Measurements from ENCODE around the gene LTBP1. TPM values are rescaled to one million over a fixed set of nuclear protein-coding genes. Genes with fewer than 3 reads are reported as not detected.
A peak's percentile ranks its signal among the peaks of the same experiment; 100 is the strongest.

Gene LTBP1
- total RNA-seq: 10 to 100 TPM in 3 of 4 donors, 1 to 10 TPM in 1; 8.7 to 18.7 (median 13.0) TPM

DNA sequence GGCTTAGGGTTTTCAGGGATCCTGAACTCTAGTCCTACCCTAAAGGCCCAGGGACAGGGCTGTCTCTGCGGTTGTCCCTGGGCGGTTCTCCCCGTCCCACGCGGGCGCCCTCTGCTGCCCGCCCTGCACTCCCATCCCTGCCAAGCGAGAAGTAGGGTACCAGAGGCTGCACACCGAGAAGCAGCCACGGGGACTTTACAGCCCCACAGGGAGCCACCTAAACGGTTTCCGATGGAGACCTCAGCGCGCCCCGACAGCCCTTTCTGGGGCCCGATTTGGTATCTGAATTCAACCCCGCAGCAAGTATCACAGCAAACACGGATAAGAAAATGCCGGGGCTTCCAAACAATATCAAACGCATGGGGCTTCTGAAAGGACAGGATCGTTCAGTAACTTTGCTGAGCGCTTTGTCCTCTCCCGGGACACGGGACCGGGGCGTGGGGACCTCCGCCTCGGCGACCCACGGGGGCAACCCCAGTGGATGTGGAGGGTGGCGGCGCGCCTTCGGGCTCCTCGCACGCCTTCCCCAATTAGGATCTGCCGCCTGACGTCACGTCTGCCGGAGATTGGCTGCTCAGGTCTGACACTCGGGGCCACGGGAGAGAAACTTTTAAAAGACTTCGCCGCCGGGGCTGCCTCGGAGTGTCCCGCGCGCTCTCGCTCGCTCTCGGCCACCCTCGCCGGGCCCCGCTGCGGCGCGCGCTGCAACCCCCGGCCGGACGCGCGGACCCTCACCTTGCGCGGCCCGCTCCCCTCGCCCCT, at the start of gene LTBP1:
LTBP1 (plus strand) TSS at position 640 of the 762 bp plus-strand sequence. CDS start 372 bp downstream, outside the sequence.
- Histone ChIP-seq H3K9me3 (no peaks in the 10 kb centered on the region), H3K4me1 (peaks cover 11% of the 10 kb centered on the region), H3K4me3 (peak within 1 kb of the TSS; percentile 89), H3K36me3 (no peaks in the 10 kb centered on the region), H3K27ac (peak within 1 kb of the TSS; percentile 71), H3K27me3 (no peaks in the 10 kb centered on the region)
- no peak for DNase-seq (ENCODE audit: low spot score in 2 of 2)
- under 1% methylated on average over 43 of the region's 68 CpGs for WGBS
- TF ChIP-seq EP300 (IDR thresholded peaks at IDR 0.05) (no peak), CTCF (IDR thresholded peaks at IDR 0.05) (peak in 1 of 2 donors; percentile 63)

- no peaks in the 10 kb centered on the region for H3K9me3 ChIP-seq
- no peaks in the 10 kb centered on the region for H3K36me3 ChIP-seq
- peaks cover 3% of the 10 kb centered on the region for H3K27me3 ChIP-seq
- H3K4me3 ChIP-seq: no peak overlapping the region
- DNase-seq (ENCODE audit: low spot score in 2 of 2): no peak
- no peak for TF ChIP-seq POLR2AphosphoS5 (IDR thresholded peaks at IDR 0.05)
- no peak for TF ChIP-seq CTCF (IDR thresholded peaks at IDR 0.05)
- no peak for TF ChIP-seq EP300 (IDR thresholded peaks at IDR 0.05)
- no peak for TF ChIP-seq POLR2A (IDR thresholded peaks at IDR 0.05)
- no peaks in the 10 kb centered on the region for H3K4me1 ChIP-seq
- no peak overlapping the region for H3K27ac ChIP-seq
- 59% methylated on average over 12 of the region's 12 CpGs for WGBS
Measured at GRCh38 chr2:32900246-32900973, 46.3 kb upstream of the LTBP1 start.

- Histone ChIP-seq H3K4me3 (no peak overlapping the region), H3K27me3 (peaks cover 3% of the 10 kb centered on the region), H3K4me1 (no peaks in the 10 kb centered on the region), H3K36me3 (no peaks in the 10 kb centered on the region), H3K27ac (no peak overlapping the region), H3K9me3 (no peaks in the 10 kb centered on the region)
- no peak for TF ChIP-seq EP300 (IDR thresholded peaks at IDR 0.05)
- TF ChIP-seq CTCF (IDR thresholded peaks at IDR 0.05): no peak
- no peak for TF ChIP-seq POLR2AphosphoS5 (IDR thresholded peaks at IDR 0.05)
- no peak for TF ChIP-seq POLR2A (IDR thresholded peaks at IDR 0.05)
- no peak for DNase-seq (ENCODE audit: low spot score in 2 of 2)
- WGBS: 86% methylated on average over 7 of the region's 7 CpGs
Measured at GRCh38 chr2:32901313-32901712, 45.4 kb upstream of the LTBP1 start.

DNA sequence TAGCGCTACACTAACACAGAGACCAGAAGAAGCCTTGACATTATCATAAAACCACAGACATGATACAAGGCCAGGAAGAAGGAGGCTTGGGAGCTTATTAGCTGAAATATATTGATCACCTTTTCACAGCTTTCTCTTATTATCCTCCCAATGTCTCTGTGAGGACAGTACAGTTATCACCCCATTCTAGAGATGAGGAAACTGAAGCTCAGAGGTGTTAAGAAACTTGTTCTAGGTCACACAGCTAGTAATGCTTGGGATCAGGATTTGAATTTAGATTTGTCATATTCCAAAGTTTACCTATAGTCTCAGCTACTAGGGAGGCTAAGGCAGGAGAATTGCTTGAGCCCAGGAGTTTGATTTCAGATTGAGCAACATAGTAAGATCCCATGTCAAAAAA, 44.6 kb upstream of the LTBP1 start:
- peaks cover 3% of the 10 kb centered on the region for H3K27me3 ChIP-seq
- no peaks in the 10 kb centered on the region for H3K4me1 ChIP-seq
- WGBS: 43% methylated on average over 1 of the region's 1 CpG
- DNase-seq (ENCODE audit: low spot score in 2 of 2): no peak
- no peaks in the 10 kb centered on the region for H3K9me3 ChIP-seq
- TF ChIP-seq POLR2A (IDR thresholded peaks at IDR 0.05) (no peak), POLR2AphosphoS5 (IDR thresholded peaks at IDR 0.05) (no peak), EP300 (IDR thresholded peaks at IDR 0.05) (no peak), CTCF (IDR thresholded peaks at IDR 0.05) (no peak)
- H3K36me3 ChIP-seq: no peaks in the 10 kb centered on the region
- H3K27ac ChIP-seq: no peak overlapping the region
- H3K4me3 ChIP-seq: no peak overlapping the region

DNA sequence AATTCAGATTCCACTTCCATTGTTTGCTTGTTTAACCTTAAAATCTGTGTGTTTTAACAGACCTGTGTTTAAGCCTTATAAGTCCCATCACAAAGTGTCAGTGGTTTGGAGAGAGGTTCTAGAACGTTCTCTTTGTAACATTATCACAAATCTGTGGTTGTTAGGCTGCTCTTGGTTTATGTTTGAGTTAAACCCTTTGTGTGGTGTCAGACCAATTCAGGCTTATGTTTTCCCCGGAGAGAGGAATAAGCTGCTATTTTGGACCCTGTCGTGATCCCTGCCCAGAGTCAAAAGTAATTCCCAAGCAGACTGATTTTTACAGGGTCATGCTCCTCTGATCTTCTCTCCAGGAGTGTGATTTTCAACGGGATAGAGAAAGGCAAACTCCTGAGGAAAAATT, 43.8 kb upstream of the LTBP1 start:
- 58% methylated on average over 4 of the region's 4 CpGs for WGBS
- no peak overlapping the region for H3K4me3 ChIP-seq
- TF ChIP-seq CTCF (IDR thresholded peaks at IDR 0.05): no peak
- TF ChIP-seq POLR2A (IDR thresholded peaks at IDR 0.05): no peak
- no peak for TF ChIP-seq POLR2AphosphoS5 (IDR thresholded peaks at IDR 0.05)
- no peak for TF ChIP-seq EP300 (IDR thresholded peaks at IDR 0.05)

More for the DNA sequence above, 43.8 kb upstream of the LTBP1 start:
- Histone ChIP-seq H3K4me1 (no peaks in the 10 kb centered on the region), H3K36me3 (no peaks in the 10 kb centered on the region), H3K9me3 (no peaks in the 10 kb centered on the region), H3K27ac (no peak overlapping the region), H3K27me3 (peaks cover 3% of the 10 kb centered on the region)
- DNase-seq (ENCODE audit: low spot score in 2 of 2): no peak

All from suprapubic skin (tissue), 4 donors.